Measurements from ENCODE around the gene ALOXE3. TPM values are rescaled to one million over a fixed set of nuclear protein-coding genes. Genes with fewer than 3 reads are reported as not detected.

The ALOXE3 gene
- total and polyA plus RNA-seq, 4 donors: not detected

GRCh38 chr17:8074554-8074953 lies 43.8 kb downstream of the ALOXE3 start:
- Histone ChIP-seq H3K9me3 (ENCODE audit: control insufficient read depth in 4 of 4, low read length in 3 of 4) (no peaks in the 10 kb centered on the region), H3K36me3 (ENCODE audit: control insufficient read depth in 4 of 4, insufficient read depth in 3 of 4, low read depth in 1 of 4, low read length in 3 of 4) (no peaks in the 10 kb centered on the region), H3K4me3 (ENCODE audit: low read depth in 1 of 3, low read length in 3 of 3) (no peak overlapping the region), H3K27me3 (ENCODE audit: control insufficient read depth in 4 of 4, insufficient read depth in 4 of 4, low read length in 3 of 4) (peaks cover 4 to 31% (median 19%) of the 10 kb centered on the region in 4 donors), H3K27ac (ENCODE audit: low read depth in 1 of 2, low read length in 2 of 2) (no peak overlapping the region), H3K4me1 (ENCODE audit: control insufficient read depth in 4 of 4, insufficient read depth in 4 of 4, low read length in 3 of 4) (peaks cover 4 to 19% (median 9%) of the 10 kb centered on the region in 4 donors), H3K9ac (ENCODE audit: low read depth in 1 of 2, low read length in 2 of 2) (no peak overlapping the region)
- TF ChIP-seq ZBTB33 (IDR thresholded peaks at IDR 0.05): no peak
- TF ChIP-seq GABPA (IDR thresholded peaks at IDR 0.05 in 1 of 2, conservative IDR thresholded peaks at IDR 0.05 in 1 of 2): no peak
- no peak for TF ChIP-seq EGR1 (IDR thresholded peaks at IDR 0.05; ENCODE audit: low read depth in 2 of 2)
- no peak for TF ChIP-seq MAX (IDR thresholded peaks at IDR 0.05)
- TF ChIP-seq, protein P1, sequence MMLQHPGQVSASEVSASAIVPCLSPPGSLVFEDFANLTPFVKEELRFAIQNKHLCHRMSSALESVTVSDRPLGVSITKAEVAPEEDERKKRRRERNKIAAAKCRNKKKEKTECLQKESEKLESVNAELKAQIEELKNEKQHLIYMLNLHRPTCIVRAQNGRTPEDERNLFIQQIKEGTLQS (IDR thresholded peaks at IDR 0.05): no peak
- no peak for TF ChIP-seq REST (IDR thresholded peaks at IDR 0.05)
- TF ChIP-seq RXRA (IDR thresholded peaks at IDR 0.05): no peak
- TF ChIP-seq FOXA1 (IDR thresholded peaks at IDR 0.05): no peak
- TF ChIP-seq CTCF (IDR thresholded peaks at IDR 0.05; ENCODE audit: low read depth, low read length, missing input control): no peak
- TF ChIP-seq SP1 (IDR thresholded peaks at IDR 0.05): no peak
- TF ChIP-seq HNF4G (IDR thresholded peaks at IDR 0.05): no peak
- no peak for TF ChIP-seq JUND (IDR thresholded peaks at IDR 0.05)
- TF ChIP-seq YY1 (IDR thresholded peaks at IDR 0.05): no peak
- TF ChIP-seq FOXA2 (IDR thresholded peaks at IDR 0.05): no peak
- TF ChIP-seq RAD21 (IDR thresholded peaks at IDR 0.05): no peak
- no peak for TF ChIP-seq HNF4A (conservative IDR thresholded peaks at IDR 0.05)
- no peak for DNase-seq (ENCODE audit: low spot score)
- WGBS: 63% methylated on average over 7 of the region's 7 CpGs

All from liver (tissue), 9 donors.